Karpas-422 (cell line): Measurements from ENCODE around the gene NR1D1. TPM values are rescaled to one million over a fixed set of nuclear protein-coding genes. Genes with fewer than 3 reads are reported as not detected.

ENCODE experiments used
- DNase-seq: peaks from one replicate; pipeline ENCODE4 v3.0.0-alpha.2; 2015
- H2AFZ ChIP-seq: fragments of 200-600 bp; sonication (generic); 2 replicates; pipeline ENCODE4 v1.6.1; 2014; ENCODE audit warnings: antibody characterized with exemption, low read length, mixed read lengths
- H3K27ac ChIP-seq: fragments of 200-600 bp; sonication (generic); 2 replicates; pipeline ENCODE4 v1.5.1; 2014; ENCODE audit warnings: mild to moderate bottlenecking, low read length, moderate library complexity
- H3K27me3 ChIP-seq: fragments of 200-600 bp; sonication (generic); 2 replicates; pipeline ENCODE4 v1.6.1; 2014; ENCODE audit warnings: low read length, mixed read lengths
- H3K36me3 ChIP-seq: fragments of 200-600 bp; sonication (generic); 2 replicates; pipeline ENCODE4 v1.6.1; 2014; ENCODE audit warnings: low read length, mixed read lengths; ENCODE audit not compliant: insufficient read depth
- H3K4me1 ChIP-seq: fragments of 200-600 bp; sonication (generic); 2 replicates; pipeline ENCODE4 v1.6.1; 2014; ENCODE audit warnings: mild to moderate bottlenecking, low read length, mixed read lengths
- H3K4me2 ChIP-seq: fragments of 200-600 bp; sonication (generic); 2 replicates; pipeline ENCODE4 v1.6.1; 2014; ENCODE audit warnings: low read length, low read depth, mild to moderate bottlenecking; ENCODE audit not compliant: poor library complexity, severe bottlenecking
- H3K4me3 ChIP-seq: fragments of 200-600 bp; sonication (generic); 2 replicates; pipeline ENCODE4 v1.5.1; 2014; ENCODE audit warnings: mild to moderate bottlenecking, antibody characterized with exemption, low read length, mixed read lengths
- H3K79me2 ChIP-seq: fragments of 200-600 bp; sonication (generic); 2 replicates; pipeline ENCODE4 v1.6.1; 2014; ENCODE audit warnings: mild to moderate bottlenecking, low read length, mixed read lengths
- H3K9ac ChIP-seq: fragments of 200-600 bp; sonication (generic); 2 replicates; pipeline ENCODE4 v1.6.0; 2014; ENCODE audit warnings: low read length
- H3K9me2 ChIP-seq: fragments of 200-600 bp; sonication (generic), shearing (Covaris generic); replicated peaks from 2 replicates; pipeline ENCODE4 v1.6.0; 2014; ENCODE audit warnings: mild to moderate bottlenecking, low read length, moderate library complexity; ENCODE audit not compliant: insufficient read depth
- H3K9me3 ChIP-seq: fragments of 300-700, 200-600 bp; sonication (generic); 2 replicates; pipeline ENCODE4 v1.6.1; 2014; ENCODE audit warnings: low read length, mixed read lengths
- H4K20me1 ChIP-seq: fragments of 200-600 bp; sonication (generic); 2 replicates; pipeline ENCODE4 v1.6.1; 2014; ENCODE audit warnings: mild to moderate bottlenecking, antibody characterized with exemption, low read length, low read depth; ENCODE audit not compliant: insufficient read depth
- total RNA-seq: library from RNA; depleted of rRNA; stranded (reverse); fragments of >200 nt; shearing (Covaris generic); gene quantifications from 2 replicates; pipeline ENCODE4 v1.2.3, GENCODE V29; 2014; ENCODE audit warnings: low replicate concordance

The NR1D1 gene
- total RNA-seq, 1 experiment from 2014 or later, result 0.67 TPM

- H3K9me2 ChIP-seq, result no peaks in the 10 kb centered on the region
- peaks cover 35% of the 10 kb centered on the region for H3K4me1 ChIP-seq
- H2AFZ ChIP-seq, result no peak overlapping the region
- 0 out of 2 replicates have a peak, but pooled peaks cover 3% of the 10 kb centered on the region for H3K9me3 ChIP-seq
- no peak overlapping the region for H3K27ac ChIP-seq
- H3K79me2 ChIP-seq, result no peaks in the 10 kb centered on the region
- H3K4me2 ChIP-seq, result peak overlapping the region; percentile 71
- H3K27me3 ChIP-seq, result 0 out of 2 replicates have a peak, but pooled peaks cover 6% of the 10 kb centered on the region
- H3K36me3 ChIP-seq, result no peaks in the 10 kb centered on the region
- no peak overlapping the region for H3K4me3 ChIP-seq
- H4K20me1 ChIP-seq, result no peaks in the 10 kb centered on the region
- H3K9ac ChIP-seq, result peak overlapping the region; percentile 64
- DNase-seq, result no peak
Observed at GRCh38 chr17:40101367-40102210, 1.2 kb upstream of the NR1D1 start.

- Histone ChIP-seq H3K9ac (peak overlapping the region; percentile 64), H3K9me2 (no peaks in the 10 kb centered on the region), H3K36me3 (no peaks in the 10 kb centered on the region), H4K20me1 (no peaks in the 10 kb centered on the region), H3K9me3 (0 out of 2 replicates have a peak, but pooled peaks cover 3% of the 10 kb centered on the region), H3K4me3 (peak overlapping the region; percentile 50), H3K27ac (no peak overlapping the region), H3K4me1 (peaks cover 35% of the 10 kb centered on the region), H3K27me3 (0 out of 2 replicates have a peak, but pooled peaks cover 6% of the 10 kb centered on the region), H3K4me2 (peak overlapping the region; percentile 71), H2AFZ (peak overlapping the region; percentile 44), H3K79me2 (no peaks in the 10 kb centered on the region)
- peak; percentile 95 for DNase-seq
Observed at GRCh38 chr17:40100669-40101366, 429 bp upstream of the NR1D1 start.

- peak overlapping the region; percentile 50 for H3K4me3 ChIP-seq
- no peaks in the 10 kb centered on the region for H3K9me2 ChIP-seq
- no peaks in the 10 kb centered on the region for H4K20me1 ChIP-seq
- H3K27ac ChIP-seq, result no peak overlapping the region
- H3K36me3 ChIP-seq, result no peaks in the 10 kb centered on the region
- H3K4me1 ChIP-seq, result peaks cover 35% of the 10 kb centered on the region
- H3K79me2 ChIP-seq, result no peaks in the 10 kb centered on the region
- 0 out of 2 replicates have a peak, but pooled peaks cover 3% of the 10 kb centered on the region for H3K9me3 ChIP-seq
- peak overlapping the region; percentile 44 for H2AFZ ChIP-seq
- H3K27me3 ChIP-seq, result 0 out of 2 replicates have a peak, but pooled peaks cover 6% of the 10 kb centered on the region
- peak overlapping the region; percentile 71 for H3K4me2 ChIP-seq
- no peak for DNase-seq
- peak overlapping the region; percentile 64 for H3K9ac ChIP-seq
Observed at GRCh38 chr17:40099619-40100418, 570 bp downstream of the NR1D1 start.

GRCh38 chr17:40098846-40099618 is 1.4 kb downstream of the NR1D1 start:
- Histone ChIP-seq H3K27ac (no peak overlapping the region), H3K4me2 (peak overlapping the region; percentile 71), H3K9me3 (0 out of 2 replicates have a peak, but pooled peaks cover 3% of the 10 kb centered on the region), H3K79me2 (no peaks in the 10 kb centered on the region), H2AFZ (peak overlapping the region; percentile 52; the same call in 1 of the 2 replicates), H3K9ac (no peak overlapping the region), H4K20me1 (no peaks in the 10 kb centered on the region), H3K36me3 (no peaks in the 10 kb centered on the region), H3K9me2 (no peaks in the 10 kb centered on the region), H3K27me3 (0 out of 2 replicates have a peak, but pooled peaks cover 6% of the 10 kb centered on the region), H3K4me1 (peaks cover 35% of the 10 kb centered on the region), H3K4me3 (peak overlapping the region; percentile 50; the same call in 1 of the 2 replicates)
- peak; percentile 99 for DNase-seq

- no peak overlapping the region for H3K4me2 ChIP-seq
- H3K9me3 ChIP-seq, result 0 out of 2 replicates have a peak, but pooled peaks cover 3% of the 10 kb centered on the region
- no peaks in the 10 kb centered on the region for H3K79me2 ChIP-seq
- peaks cover 28% of the 10 kb centered on the region for H3K4me1 ChIP-seq
- H3K9me2 ChIP-seq, result no peaks in the 10 kb centered on the region
- H3K9ac ChIP-seq, result no peak overlapping the region
- H3K27ac ChIP-seq, result no peak overlapping the region
- H2AFZ ChIP-seq, result peak overlapping the region; percentile 52; the same call in 1 of the 2 replicates
- no peak for DNase-seq
- no peak overlapping the region for H3K4me3 ChIP-seq
- 0 out of 2 replicates have a peak, but pooled peaks cover 6% of the 10 kb centered on the region for H3K27me3 ChIP-seq
- H4K20me1 ChIP-seq, result no peaks in the 10 kb centered on the region
- no peaks in the 10 kb centered on the region for H3K36me3 ChIP-seq
Observed at GRCh38 chr17:40097931-40098845, 2.2 kb downstream of the NR1D1 start.

- Histone ChIP-seq H3K27ac (no peak overlapping the region), H3K36me3 (no peaks in the 10 kb centered on the region), H3K9ac (no peak overlapping the region), H3K79me2 (no peaks in the 10 kb centered on the region), H3K4me1 (peaks cover 28% of the 10 kb centered on the region), H3K9me2 (no peaks in the 10 kb centered on the region), H3K4me2 (no peak overlapping the region), H3K9me3 (0 out of 2 replicates have a peak, but pooled peaks cover 3% of the 10 kb centered on the region), H3K4me3 (no peak overlapping the region), H4K20me1 (no peaks in the 10 kb centered on the region), H2AFZ (no peak overlapping the region), H3K27me3 (0 out of 2 replicates have a peak, but pooled peaks cover 6% of the 10 kb centered on the region)
- no peak for DNase-seq
Observed at GRCh38 chr17:40097087-40097486, 3.3 kb downstream of the NR1D1 start.
